SKM-1 treated with dmso at 0.1 percent for 144 hours (cell line): Measurements from ENCODE around the gene DPPA2.
"Not testable (repeated sequence)": the region's sequence is repeated elsewhere in the genome, so short reads cannot be mapped to it uniquely, and the experiment has no call there.

Source experiments
- DNase-seq: peaks from one replicate; lab custom pipeline; 2025; ENCODE audit not compliant: unreplicated experiment; lab: John Stamatoyannopoulos, UW

DPPA2 gene, protein sequence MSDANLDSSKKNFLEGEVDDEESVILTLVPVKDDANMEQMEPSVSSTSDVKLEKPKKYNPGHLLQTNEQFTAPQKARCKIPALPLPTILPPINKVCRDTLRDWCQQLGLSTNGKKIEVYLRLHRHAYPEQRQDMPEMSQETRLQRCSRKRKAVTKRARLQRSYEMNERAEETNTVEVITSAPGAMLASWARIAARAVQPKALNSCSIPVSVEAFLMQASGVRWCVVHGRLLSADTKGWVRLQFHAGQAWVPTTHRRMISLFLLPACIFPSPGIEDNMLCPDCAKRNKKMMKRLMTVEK

DNA sequence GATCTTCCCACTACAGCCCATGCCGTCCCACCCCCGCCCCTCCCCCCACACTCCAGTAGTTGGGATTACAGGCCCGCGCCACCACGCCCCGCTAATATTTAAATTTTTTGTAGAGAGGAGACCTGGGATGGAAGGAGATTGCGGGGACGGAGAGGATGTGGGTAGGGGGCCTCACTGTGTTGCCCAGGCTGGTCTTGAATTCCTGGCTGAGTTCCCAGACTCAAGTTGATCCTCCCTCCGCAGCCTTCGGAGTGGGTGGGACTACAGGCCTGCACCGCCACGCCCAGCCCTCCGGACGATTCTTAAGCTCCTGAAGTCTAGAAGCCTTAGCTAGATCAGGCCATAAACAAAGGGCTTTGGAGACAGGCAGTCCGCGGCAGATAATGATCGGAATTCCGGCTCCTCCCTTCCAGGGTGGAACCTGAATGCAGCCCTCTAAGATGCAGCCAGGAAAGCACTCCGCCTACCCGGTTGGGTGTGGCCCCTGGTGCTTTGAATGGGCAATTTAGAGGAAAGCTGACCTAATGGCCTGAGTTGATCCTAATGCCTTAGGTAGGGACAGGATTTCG is at the start of gene DPPA2:
Gene DPPA2 (minus strand): TSS at position 356 of the 569 bp plus-strand sequence. CDS start 1,975 bp downstream, outside the sequence.
- DNase-seq, result no peak

DNA sequence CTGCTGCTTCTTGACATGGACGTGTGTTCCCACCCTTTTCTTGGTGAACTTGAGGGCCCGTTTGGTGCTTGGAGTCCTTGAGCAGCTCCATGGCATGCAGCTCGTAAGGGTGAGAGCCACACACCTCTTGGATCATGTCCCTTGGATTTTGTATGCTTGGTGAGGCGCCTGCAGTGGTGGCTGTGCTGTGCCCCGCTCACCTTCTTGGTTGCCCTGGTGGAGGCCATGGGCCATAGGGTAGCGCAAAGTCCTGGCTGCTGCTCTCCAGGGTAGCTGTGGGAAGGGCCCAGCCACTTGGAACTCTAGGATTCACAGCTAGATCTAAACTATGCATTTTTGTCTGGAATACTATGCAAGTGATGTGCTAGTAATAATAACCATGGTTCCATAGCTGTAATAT is 47.8 kb upstream of the DPPA2 start:
- no peak for DNase-seq

DNA sequence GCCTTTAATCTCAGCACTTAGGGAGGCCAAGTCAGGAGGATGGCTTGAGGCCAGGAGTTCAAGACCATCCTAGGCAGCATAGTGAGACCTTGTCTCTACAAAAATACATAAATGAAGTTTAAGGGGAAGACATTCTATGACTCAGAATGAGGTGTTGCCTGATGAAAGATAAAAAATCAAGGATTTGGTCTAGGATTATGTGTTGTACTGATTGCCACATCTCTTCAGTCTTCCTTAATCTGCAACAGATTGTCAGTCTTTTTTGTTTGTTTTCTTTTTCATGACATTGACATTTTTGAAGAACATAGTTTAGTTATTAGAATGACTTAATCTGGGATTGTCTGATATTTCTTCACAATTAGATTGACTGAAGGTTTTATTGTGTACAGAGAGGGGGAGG is 47.3 kb upstream of the DPPA2 start:
- DNase-seq, result no peak

DNA sequence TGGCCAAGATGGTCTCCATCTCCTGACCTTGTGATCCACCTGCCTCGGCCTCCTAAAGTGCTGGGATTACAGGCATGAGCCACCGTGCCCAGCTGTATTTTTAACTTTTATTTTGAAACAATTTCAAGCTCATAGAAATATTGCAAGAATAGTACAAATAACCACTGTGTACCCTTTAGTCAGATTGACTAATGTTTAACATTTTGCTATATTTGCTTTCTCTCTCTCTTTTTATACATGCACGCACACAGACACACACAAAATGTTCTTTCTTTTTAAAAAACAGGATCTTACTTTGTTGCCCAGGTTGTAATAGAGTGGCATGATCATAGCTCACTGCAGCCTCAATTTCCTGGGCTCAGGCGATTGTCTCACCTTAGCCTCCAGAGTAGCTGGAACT is 46.5 kb upstream of the DPPA2 start:
- DNase-seq, result no peak

DNA sequence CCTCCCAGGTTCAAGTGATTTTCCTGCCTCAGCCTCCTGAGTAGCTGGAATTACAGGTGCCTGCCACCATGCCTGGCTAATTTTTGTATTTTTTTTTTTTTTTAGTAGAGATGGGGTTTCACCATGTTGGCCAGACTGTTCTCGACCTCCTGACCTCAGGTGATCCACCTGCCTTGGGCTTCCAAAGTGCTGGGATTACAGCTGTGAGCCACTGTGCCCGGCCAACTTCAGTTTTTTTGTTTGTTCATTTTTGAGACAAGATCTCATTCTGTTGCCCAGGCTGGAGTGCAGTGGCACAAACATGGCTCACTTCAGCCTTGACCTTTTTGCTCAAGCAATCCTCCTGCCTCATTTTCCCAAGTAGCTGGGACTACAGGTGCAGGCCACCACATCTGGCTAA is 42.5 kb upstream of the DPPA2 start:
- not testable (repeated sequence) for DNase-seq

DNA sequence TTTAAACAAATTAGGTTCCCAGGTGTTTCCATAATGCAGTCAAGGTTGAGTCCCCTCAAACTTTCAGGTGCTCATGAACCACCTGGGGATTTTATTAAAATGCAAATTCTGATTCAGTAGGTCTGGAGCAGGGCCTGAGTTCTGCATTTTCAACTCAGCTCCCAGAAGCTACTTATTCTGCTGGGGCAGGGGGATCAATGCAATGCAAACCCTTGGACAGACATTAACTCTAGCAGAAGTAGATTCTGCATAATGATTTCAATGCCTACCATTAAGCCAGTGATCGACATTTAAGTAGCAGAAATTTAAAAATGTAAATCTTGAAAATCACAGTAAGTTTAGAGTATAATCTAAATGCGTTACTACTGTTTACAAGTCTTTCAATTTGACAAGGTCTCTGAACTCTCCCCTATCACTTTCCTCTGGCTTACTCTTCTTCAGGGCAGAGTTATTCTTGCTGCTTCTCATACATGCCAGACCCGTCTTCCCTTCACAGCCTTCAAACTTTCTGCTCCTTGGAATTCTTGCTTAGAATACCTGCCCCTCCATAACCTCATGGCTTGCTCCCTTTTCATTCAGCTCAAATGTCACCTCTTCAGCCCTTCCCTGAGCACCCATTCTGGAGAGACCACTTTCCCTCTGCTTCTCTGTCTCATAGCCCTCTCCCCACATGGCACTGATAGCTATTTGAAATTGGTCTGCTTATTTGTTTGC is 40.3 kb upstream of the DPPA2 start:
- no peak for DNase-seq

DNA sequence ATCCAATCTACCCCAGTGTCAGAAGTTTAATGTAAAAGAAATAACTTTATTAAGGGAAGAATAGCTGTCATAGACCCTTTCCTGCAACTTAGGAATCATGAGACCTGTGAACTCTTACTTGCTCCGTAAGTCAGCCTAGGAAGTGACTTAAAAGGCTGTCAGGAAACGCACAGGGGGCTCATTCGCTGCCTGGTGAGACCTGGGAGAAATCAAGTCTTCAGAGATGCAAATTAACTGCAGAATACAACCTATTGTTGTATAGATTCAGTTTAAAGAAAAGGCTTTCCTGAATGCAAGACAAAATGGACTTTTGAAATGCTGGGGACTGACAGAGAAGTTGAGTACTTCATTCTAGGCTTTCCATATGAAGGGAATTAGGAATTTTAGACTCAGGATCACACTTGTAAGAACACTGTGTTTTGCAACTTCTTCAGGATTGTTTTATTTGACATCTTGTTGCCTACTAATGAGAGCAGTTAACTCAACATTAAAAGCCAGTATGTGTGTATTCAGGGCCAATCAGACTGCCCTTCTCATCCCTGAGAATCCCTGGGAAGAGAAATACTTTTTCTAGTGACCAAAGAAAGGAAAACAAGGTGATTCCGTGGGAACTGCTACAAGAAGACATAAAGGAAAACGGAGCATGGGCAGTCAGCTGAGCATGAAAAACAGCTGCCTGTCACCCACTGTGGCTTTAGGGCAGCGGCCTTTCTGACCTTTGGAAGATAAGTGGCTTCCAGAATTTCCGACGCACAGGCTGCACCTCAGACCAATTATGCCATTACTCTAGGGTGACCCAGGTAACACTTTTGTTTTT is 39.5 kb upstream of the DPPA2 start:
- DNase-seq, result no peak

DNA sequence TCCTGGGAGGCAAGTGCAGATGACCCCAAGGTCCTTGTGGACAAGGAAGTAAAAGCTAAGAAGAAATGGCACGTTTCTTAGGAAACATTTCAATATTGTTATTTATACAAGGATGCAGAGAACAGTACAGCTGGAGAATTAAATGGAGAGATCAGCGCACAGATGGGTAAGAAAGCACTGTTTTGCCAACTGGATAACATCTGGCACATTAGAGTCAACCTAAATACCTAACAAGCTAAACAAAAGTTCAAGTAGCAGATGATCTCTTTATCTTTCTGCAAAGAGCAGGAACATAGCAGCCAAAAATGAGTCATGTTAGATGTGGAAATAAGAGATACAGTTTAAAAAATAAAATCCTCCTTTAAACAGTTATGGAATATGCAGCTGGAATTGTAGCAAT is 36.7 kb upstream of the DPPA2 start:
- DNase-seq, result no peak

DNA sequence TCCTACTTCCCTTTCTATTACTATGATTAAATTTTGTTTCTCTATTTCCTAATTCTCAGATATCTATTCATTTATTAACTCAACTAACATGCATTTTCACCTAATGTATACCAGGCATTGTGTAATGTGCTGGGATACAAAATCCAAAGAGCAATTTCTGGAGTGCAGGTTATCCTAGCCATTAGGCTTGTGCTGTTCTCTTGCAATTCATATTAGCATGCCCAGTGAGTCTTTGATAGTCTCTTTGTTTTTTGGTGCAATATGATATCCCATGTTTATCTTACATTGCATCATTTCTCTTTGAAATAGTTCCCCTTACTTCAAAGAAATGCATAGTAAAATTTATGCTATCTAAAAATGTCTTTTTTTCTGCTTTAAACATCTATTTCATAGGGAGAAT is 34.9 kb upstream of the DPPA2 start:
- DNase-seq, result no peak

DNA sequence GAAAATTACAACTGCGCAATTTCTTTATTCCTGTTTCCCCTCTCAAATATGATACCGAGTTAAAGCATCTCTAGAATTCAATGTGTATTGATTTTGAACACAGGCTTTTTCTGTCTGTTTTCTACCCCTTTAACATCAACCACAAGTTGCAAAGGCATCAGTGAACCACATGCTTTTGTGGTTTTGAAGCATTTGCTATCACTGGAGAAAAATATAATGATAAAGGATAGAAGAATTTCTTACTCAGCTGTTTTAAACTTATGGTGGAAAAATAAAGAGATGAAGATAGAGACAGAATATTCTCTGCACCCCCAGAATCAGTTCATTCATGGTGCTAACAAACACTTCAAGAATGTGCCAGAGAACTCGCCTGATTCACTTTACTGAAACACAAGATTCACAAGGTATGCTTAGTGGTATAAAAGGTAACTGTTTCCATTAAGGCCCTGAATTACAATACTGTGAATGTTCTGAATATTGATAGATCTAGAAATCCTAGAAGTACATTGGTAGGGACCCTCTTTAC is 30.5 kb upstream of the DPPA2 start:
- no peak for DNase-seq

DNA sequence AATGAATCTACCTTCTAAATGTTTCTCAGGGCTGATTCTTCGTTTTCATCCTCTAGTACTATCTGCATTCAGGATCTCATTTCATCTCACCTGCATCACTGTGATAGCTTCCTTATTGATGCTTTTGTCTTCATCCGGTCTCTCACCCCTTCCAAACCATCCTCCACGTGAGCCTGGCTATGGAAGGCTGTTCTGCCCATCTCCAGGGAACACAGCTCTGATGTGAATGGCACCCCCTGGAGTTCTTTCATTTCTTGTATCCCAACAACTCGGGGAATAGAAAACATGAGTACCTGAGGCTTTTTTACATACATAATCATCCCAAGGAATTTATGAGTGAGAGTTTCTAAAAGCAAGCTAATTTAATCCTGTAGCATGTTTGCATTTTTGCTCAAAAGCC is 29.8 kb upstream of the DPPA2 start:
- no peak for DNase-seq

DNA sequence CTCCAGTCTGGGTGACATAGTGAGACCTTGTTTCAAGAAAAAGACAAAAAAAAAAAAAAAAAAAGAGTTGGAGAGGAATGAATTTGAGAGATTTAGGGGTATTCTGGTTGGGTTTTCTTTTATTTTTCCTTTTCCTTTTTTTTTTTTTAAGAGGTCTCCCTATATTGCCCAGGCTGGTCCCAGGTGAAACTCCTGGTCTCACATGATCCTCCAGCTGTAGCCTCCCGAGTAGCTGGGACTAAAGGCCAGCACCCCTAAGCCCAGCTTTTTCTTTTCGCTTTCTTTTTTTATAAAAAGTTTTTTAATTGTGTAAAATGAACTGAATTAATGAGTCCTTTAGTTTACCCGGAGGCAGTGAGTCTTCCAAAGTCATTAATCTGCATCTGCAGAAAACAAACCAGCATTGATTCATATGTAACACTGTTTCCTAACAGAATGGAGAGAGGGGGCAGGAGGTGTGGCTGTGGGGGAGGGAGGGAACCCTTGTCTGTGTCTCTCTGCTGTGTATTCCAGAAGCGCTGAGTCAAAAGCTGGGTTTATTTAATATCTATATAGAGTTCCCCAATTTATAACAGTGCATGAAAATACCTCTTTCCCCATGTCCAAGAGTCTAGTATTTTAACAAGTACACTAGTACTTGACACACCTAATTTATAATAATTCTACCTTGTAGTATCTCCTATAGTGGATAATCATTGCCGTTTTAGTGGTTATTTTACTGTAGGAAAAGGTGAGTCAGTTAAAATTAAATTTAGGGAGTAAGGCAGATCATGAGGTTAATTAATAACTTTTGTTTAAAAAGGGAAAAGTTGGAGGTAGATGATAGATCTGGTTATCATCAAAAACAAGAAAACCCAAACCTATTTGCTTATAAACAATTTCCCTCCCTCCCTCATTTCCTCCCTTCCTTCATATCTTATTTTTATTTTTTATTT is 23.7 kb upstream of the DPPA2 start:
- DNase-seq, result no peak

DNA sequence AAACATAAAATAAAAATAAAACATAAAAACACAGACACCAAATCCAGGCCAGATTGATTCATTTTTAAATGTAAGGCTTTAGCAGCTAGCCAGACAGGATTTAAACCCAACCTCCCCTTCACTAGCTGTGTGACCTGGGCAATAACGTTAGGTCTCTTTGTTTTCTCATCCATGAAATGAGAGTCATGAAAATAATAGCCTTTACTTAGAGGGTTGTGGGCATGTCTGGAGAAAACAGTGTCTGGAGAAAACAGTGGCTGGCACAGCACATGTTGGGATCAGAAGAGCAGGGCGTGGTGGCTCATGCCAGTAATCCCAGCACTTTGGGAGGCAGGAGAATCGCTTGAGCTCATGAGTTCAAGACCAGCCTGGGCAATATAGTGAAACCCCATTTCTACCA is 22.9 kb upstream of the DPPA2 start:
- DNase-seq, result no peak

DNA sequence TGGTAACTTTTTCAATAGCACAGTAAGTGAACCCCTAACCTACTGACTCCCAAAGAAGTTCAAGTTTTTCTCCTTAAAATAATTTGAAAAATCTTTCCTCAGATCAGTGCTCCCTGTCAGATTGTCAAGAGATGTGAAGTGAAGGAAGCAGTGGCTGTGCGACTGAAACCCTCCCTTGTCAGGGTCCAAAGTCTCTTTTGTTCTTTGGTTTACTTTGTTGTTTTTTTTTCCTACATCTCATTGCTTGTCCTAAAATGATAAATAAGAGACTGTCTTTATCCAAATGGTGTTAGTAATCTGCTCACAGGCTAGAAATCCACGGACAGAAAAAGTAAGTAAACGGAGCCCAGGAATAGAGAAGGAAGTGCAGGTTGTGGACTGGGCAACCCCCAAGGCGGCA is 22.0 kb upstream of the DPPA2 start:
- DNase-seq, result no peak

DNA sequence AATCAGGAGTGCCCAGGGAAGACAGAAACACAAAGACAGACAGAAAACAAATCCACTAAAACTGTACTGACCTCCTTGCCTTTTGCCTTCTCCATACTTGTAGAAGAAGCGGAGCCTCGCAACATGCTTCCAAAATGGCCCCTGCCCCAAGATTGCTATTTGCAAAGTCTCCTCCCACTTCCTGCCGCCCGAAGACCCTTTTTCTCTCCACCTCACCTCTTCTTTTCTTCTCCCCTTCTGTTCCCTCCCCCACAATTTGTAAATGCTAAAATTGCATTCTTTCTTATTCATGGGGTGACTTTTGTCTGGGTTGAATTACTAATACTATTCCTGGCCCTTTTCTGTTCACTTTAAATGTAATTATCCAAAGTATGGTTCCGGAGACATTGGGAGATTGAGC is 21.1 kb upstream of the DPPA2 start, which contains the start of gene DPPA4:
Gene DPPA4 (minus strand): TSS at position 154 of the 400 bp plus-strand sequence. CDS start 29 bp downstream, at position 125.
- no peak for DNase-seq

DNA sequence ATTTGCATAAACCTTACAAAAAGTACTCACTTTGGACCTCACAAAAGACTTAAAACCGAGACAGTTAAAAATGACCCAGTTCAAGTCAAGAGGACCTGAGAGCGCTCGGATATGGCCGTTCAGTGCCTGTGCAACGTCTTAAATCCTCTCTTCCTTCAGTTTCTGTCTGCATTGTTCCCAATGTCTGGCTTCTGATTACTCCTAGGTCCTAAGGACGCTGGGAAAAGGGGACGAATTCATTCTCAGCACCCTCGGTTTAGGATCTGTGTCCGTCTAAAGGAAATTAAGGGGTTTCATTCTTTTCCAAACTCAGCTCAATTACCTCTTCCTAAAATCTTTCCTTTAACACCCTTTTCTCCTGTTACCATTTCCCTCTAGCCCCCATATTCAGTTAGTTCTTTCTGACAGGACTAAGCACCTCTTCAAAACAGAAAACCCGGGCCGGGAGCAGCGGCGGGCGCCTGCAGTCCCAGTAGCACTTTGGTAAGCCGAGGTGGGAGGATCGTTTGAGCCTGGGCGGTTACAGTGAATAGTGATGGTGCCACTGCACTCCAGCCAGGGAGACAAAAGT is 20.1 kb upstream of the DPPA2 start:
- no peak for DNase-seq

DNA sequence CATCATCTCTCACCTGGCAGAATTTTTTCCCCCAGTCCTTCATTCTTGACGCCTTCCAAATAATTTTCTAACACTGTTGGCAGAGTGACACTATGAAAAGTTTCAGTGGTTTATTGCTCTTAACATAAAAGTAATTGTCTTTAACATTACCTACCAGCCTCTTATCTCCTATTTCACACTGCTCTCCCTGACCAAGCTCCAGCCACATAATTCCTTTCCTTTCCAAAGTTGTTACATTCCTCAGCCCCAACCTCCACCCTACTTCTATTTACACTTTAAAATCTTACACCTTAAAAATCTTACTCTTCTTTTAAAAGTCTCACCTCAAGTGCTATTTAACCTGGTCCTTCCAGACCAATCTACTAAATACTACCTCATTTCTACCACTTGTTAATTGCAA is 18.3 kb upstream of the DPPA2 start:
- DNase-seq, result no peak

DNA sequence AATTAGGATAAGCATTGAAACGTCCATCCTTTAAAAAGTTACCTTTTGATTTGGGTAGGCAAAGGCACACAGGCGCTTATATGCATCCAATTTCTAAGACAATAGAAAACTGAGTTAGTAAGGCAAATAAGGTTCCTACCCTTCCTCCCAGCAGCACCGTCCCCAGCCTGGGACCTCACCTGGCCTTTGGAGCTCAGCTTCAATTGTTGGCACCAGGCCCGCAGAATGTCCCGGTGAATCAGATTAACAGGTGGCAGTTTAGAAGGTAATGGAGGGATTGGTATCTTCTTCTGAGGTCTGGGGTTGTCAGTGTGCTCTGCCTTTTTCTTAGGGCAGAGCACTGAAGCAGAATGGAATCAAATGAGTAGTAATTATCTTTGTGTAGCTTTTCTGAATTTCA is 15.4 kb upstream of the DPPA2 start:
- no peak for DNase-seq

DNA sequence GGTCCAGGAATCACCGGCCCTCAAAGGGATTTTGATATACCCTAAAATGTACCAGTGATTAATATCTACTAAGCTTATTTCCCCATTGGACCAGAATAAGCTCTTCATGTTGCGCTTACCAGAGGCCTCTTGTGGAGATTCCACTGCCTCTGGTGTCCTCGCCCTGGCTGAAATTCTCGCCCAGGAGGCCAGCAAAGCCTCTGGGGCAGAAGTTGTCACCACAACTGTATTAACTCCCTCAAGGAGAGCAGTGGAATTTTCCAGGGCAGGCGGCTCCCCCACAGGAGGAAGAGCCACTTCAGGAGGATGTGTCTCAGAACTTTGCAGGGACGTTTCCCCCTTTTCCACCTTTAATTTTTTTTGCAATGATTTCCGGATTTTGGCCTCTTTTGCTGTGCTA is 14.1 kb upstream of the DPPA2 start:
- no peak for DNase-seq

DNA sequence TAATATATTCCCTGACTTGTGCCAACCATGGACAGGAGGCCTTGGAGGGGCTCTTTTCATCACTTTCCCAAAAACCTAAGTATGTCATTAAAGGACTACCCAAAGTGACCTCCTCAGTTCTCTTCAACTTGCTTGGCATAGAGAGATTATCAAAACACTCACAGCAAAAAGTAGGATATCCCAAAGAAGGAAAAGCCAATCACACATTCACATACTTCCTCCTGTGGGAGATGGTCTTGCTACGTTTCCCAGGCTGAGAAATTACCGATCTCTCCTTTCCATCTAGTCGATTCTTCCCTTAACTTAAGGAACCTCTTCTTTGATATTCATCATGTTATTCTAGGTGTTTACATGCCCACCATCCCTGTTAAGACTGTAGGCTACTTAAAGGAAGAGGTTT is 11.9 kb upstream of the DPPA2 start:
- no peak for DNase-seq
